Kidney epithelial cell (primary cell): Measurements from ENCODE around the gene SCMH1. TPM values are rescaled to one million over a fixed set of nuclear protein-coding genes. Genes with fewer than 3 reads are reported as not detected.
A peak's percentile ranks its signal among the peaks of the same experiment; 100 is the strongest.

ENCODE experiments used
- DNase-seq: peaks from one replicate; pipeline ENCODE4 v3.0.0-alpha.2; 2010; ENCODE audit warnings: low read depth
- H3K27me3 ChIP-seq: 2 replicates; pipeline ENCODE4 v1.6.0; 2011; ENCODE audit warnings: low read length; ENCODE audit not compliant: control insufficient read depth, insufficient read depth
- H3K36me3 ChIP-seq: 2 replicates; pipeline ENCODE4 v1.5.1; 2011; ENCODE audit warnings: low read length; ENCODE audit not compliant: control insufficient read depth, insufficient read depth
- H3K4me3 ChIP-seq: 2 replicates; pipeline ENCODE4 v1.5.1; 2011; ENCODE audit warnings: low read depth, mild to moderate bottlenecking, control low read depth, low read length
- CTCF ChIP-seq: IDR thresholded peaks from 2 replicates; pipeline ENCODE4 v1.5.1; 2011; ENCODE audit warnings: mild to moderate bottlenecking, moderate library complexity, low read length, control low read depth, inconsistent platforms; ENCODE audit not compliant: insufficient read depth, poor library complexity, severe bottlenecking
- total RNA-seq: library from RNA; depleted of rRNA; stranded (reverse); fragments of >200 nt; gene quantifications from 2 replicates; pipeline ENCODE4 v1.2.3, GENCODE V29; 2015

SCMH1 gene
- total RNA-seq, 1 donor from 2014 or later, result 24.3 TPM

- H3K4me3 ChIP-seq, result no peak overlapping the region
- TF ChIP-seq CTCF, result no peak
- peak; percentile 16 for DNase-seq
- peaks cover 5% of the 10 kb centered on the region for H3K27me3 ChIP-seq
- no peaks in the 10 kb centered on the region for H3K36me3 ChIP-seq
Measured at GRCh38 chr1:41277371-41277975, 35.4 kb upstream of the SCMH1 start.

- Histone ChIP-seq H3K27me3 (peaks cover 6% of the 10 kb centered on the region), H3K36me3 (no peaks in the 10 kb centered on the region), H3K4me3 (no peak overlapping the region)
- DNase-seq, result no peak
- no peak for TF ChIP-seq CTCF
Measured at GRCh38 chr1:41275831-41276230, 33.7 kb upstream of the SCMH1 start.

GRCh38 chr1:41274752-41275545 is 32.8 kb upstream of the SCMH1 start:
- TF ChIP-seq CTCF, result no peak
- no peak for DNase-seq
- H3K27me3 ChIP-seq, result peaks cover 3% of the 10 kb centered on the region
- no peaks in the 10 kb centered on the region for H3K36me3 ChIP-seq
- no peak overlapping the region for H3K4me3 ChIP-seq

GRCh38 chr1:41272601-41273000 is 30.5 kb upstream of the SCMH1 start:
- no peak for DNase-seq
- H3K4me3 ChIP-seq, result no peak overlapping the region
- no peak for TF ChIP-seq CTCF

GRCh38 chr1:41268154-41268770 is 26.2 kb upstream of the SCMH1 start:
- H3K27me3 ChIP-seq, result peaks cover 2% of the 10 kb centered on the region
- H3K4me3 ChIP-seq, result no peak overlapping the region
- no peaks in the 10 kb centered on the region for H3K36me3 ChIP-seq
- peak; percentile 98 for TF ChIP-seq CTCF
- peak; percentile 55 for DNase-seq

More at GRCh38 chr1:41272601-41273000, 30.5 kb upstream of the SCMH1 start:
- H3K36me3 ChIP-seq, result no peaks in the 10 kb centered on the region
- H3K27me3 ChIP-seq, result peaks cover 3% of the 10 kb centered on the region
